HG03354 (cell line): Measurements from ENCODE around the gene BAG1.

ENCODE experiments used
- ATAC-seq: cut with Tn5 transposase; IDR thresholded peaks from one replicate; pipeline ENCODE4 v1.9.1; 2021; ENCODE audit warnings: mild to moderate bottlenecking; ENCODE audit not compliant: unreplicated experiment, poor library complexity, severe bottlenecking

The BAG1 gene

DNA sequence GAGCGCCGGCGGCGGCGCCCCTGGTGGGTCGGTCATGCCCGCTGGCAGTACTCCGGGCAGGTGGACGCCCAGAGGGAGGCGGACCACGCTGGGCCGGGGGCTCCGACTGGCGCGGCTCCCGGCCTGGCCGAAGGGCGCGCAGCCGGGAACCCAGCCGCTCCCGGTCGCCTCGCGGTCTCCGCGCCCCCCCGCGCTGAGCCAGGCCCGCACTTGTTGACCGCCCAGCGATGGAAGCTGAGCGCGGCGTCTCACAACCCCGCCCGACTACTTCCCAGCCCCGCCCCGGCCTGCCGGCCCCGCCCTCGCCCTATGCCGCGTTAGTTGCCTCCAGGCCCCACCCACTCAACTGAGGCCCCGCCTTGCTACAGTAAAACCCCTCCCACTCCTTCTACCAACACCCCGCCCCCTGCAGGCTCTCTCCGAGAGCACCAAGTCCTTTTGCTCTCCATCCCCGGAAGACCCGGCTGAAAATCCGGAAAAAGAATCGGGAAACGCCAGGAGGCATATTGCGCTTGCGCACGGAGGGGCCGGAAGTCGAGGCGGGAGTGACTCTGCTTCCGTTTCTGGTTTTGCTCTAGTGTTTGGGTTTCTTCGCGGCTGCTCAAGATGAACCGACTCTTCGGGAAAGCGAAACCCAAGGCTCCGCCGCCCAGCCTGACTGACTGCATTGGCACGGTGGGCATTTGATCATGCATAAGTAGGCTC, at the start of gene BAG1, which contains the start of gene CHMP5:
BAG1 (minus strand) TSS at position 236 of the 705 bp plus-strand sequence.
CHMP5 (plus strand) TSS at position 577 of the 705 bp plus-strand sequence; CDS start at position 607, 30 bp downstream.
- peak; percentile 84 for ATAC-seq

DNA sequence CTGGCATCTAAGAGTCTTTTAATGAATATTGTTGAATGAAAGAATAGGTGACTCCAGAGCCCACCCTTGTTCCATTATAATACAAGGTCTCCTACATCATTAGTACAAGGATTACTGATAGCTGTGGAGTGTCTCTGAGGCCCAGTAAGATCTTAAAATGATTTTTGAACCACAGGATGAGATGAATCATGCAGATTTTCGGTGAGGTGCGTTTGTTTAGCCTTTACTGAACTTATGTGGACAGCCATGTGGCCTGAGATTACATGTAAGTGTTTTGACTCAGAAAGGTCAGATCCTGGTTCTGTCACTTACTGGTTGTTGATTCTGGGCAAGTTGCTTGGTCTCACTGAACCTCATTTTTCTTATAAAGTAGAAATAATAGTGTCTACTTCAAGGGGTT, 47.4 kb upstream of the BAG1 start:
- no peak for ATAC-seq

- ATAC-seq: no peak
These were observed 46.2 kb upstream of the BAG1 start for GRCh38 chr9:33310748-33311147.

DNA sequence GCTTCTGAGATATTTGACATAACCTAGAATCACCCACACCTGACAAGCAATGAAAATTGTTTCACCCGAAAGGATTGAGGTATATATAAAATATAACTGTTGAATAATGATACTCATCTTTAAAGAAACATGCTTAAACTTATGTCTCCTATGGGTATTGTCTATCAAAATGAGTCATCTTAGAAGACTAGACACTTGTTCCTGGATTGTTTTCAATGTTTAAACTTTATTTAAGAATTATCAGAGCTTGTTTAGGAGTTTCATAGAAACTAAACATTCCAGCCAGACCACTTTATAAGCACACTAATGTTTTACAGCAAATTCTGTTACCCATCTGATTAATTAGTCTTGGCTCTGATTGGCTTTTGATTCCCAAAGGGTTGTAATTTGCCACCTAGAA, 45.4 kb upstream of the BAG1 start:
- ATAC-seq: no peak

DNA sequence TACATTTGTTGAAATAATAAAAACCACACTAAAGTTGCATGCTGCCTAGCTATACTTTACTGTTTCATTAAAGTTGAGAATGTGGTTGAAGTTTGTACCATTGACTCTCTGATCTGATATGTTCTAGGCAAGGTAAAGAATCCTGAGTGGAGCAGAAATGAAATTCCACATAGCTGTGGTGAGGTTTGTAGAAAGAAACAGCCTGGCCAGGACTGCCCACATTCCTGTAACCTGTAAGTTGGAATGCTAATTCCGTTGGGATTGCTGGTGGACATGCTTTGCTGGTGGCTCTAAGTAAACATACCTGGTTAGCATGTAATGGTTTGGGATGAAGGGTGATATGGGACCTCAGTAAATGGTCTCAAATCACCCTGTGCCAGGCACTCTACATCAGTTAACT, 42.6 kb upstream of the BAG1 start:
- ATAC-seq: no peak

GRCh38 chr9:33306037-33306436, 41.5 kb upstream of the BAG1 start:
- no peak for ATAC-seq

DNA sequence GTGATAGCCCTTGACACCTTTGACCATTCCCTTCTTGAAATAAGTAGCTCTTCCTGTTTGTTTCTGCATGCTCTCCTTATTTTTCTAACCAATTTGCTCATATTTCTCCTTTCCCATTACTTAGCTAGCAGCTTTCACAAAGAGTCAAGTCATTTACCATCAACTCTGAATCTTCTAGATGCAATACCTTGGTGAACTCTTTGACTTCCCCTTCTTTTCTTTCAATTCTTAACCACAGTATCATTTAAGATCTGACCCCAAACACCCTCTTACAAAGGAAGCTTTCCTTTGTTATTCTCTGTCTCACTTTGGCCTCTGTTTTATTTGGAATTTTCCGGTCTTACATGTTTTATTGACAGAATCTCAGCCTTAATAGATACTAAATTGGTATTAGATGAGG, 39.9 kb upstream of the BAG1 start:
- ATAC-seq: no peak

DNA sequence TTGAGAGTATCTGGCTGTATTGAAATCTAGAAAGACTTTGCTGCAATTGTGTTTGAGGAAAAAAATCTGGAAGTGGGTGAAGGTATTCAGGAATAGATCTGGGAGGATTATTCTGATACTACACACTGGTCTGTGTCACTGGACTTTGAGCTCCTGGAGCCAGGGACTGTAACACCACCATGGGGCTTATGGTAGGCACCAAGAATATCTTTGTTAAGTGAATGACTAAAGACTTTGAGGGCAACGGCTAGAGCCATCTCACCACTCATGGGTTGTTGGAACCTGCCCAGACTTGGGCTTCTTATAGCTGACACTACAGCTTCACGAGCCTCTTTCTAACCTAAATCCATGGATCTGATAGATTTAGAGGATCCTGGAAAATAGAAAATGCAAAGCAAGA, 36.0 kb upstream of the BAG1 start:
- no peak for ATAC-seq

DNA sequence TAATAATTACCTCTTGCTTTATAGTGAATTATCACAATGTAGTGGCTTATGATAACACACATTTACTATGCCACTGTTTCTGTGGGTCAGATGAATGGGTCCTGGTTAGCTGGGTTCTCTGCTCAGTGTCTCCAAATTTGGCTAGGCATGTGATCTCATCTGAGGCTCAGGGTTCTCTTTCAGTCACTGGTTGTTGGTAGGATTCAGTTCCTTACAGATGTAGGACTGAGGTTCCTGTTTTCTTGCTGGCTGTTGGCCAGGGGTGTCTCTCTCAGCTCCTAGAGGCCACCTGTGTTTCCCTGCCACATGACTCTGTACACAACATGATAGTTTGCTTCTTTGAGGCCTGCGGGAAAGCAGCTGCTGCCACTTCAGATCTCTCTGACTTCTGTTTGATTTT, 32.9 kb upstream of the BAG1 start:
- ATAC-seq: peak; percentile 93

GRCh38 chr9:33295571-33295970, 31.1 kb upstream of the BAG1 start:
- no peak for ATAC-seq

GRCh38 chr9:33294670-33295432, 30.3 kb upstream of the BAG1 start:
- ATAC-seq: no peak

DNA sequence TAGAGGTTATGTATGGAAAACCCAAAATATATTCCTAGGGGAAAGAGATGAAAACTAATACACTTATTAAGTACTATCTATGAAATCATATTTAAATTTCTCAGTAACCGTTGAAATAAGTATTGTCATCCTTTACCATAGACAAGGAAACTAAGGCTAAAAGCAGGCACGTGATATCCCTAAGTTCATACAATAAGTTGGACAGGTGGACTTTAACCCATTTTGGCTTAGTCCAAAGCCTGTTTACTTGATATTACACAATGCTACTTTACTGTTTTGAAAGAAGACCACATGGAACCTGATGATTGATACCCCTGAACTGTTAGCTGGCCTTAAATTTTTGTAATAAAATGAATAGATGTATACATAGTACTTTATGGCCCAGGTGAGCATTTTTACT, 29.3 kb upstream of the BAG1 start:
- no peak for ATAC-seq

GRCh38 chr9:33291901-33292300, 27.4 kb upstream of the BAG1 start:
- no peak for ATAC-seq

DNA sequence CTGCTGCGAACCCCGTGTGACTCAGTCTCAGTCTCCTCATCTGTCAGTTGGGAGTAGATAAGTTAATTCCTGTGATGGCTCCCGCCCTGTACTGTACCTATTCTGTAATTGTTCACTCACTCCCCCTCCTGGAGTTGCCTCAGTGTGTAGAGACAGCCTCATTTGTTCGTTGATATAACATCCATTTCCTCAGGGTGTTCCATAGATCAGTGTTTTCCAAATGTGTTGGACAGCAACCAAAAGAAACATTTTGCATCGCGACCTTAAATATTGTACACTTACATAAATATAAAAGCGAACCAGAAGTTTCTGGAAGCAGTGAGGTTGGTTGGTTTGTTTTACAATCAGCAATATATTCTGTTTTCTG, 26.5 kb upstream of the BAG1 start:
- peak; percentile 12 for ATAC-seq

DNA sequence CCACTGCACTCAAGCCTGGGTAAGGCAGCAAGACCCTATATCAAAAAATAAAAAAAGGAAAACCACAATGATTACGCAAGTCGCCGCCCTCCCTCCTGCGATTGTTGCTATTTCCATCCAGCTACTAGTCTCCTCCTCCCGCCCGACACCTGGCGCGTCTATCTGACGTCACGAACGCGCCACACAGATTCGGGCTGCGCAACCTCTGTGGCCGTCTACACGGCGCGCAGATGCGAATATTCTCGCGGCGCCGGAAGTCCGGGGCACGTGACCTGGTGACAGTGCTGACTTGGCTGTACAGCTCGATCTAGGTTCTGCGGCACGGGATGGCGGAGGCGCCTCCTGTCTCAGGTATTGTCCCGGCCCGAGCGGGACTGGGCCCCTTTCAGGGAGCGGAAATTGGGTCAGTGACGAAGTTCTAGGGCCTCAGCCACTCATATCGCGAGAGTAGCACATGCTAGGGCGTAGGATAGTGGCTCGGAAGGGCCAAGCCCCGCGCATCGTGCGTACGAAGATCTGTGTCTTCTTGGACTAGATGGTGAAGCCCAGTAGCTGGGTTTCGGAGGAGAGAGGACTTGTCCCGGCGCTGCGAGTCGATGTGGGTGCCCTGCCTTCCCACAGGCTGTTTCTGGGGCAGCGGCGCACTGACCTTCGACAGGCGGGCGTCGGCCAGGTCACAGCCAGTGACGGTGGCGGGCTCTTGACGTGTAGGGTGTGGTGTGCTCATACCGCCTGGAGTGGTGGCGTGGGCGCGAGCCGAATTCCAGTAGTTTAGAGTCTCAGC, 25.9 kb upstream of the BAG1 start, which contains the start of gene NFX1:
NFX1 (plus strand) TSS at position 270 of the 784 bp plus-strand sequence; CDS start at position 327, 57 bp downstream.
- ATAC-seq: peak; percentile 88

DNA sequence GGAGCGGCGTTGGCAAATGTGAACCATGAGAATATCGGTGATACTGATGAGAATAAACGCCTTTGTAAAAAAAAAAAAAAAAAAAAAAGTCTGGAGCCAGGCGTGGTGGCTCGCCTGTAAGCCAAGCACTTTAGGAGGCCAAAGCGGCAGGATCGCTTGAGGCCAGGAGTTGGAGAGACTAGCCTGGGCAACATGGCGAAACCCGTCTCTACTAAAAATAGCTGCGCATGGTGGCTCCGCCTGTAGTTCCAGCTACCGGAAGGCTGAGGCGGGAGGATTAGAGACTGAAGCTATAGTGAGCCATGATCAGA, 25.4 kb upstream of the BAG1 start:
- ATAC-seq: no peak

GRCh38 chr9:33289496-33289895, 25.0 kb upstream of the BAG1 start:
- ATAC-seq: no peak

GRCh38 chr9:33288828-33289483, 24.4 kb upstream of the BAG1 start:
- ATAC-seq: no peak

DNA sequence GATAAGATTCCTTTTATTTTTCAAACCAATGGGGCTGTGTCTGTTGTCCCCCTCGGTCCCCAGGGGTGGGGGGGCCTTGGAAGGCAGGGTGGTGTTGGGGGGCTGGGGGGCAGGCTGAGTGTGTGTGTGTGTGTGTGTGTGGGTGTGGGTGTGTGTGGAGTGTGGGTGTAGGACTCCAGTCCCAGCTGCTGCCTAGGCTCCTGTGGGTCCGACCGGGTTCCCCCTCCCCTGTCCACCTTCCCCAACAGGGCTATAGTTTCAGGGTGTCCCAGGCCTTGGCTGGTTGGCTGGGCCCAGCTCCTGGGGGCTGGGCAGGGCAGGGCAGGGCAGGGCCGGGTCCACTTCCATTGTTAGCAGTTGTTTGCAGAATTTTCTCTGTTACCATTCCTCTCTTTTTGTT, 23.7 kb upstream of the BAG1 start:
- no peak for ATAC-seq

- ATAC-seq: no peak
These were observed 22.6 kb upstream of the BAG1 start for GRCh38 chr9:33287087-33287490.
